Fibroblast of mammary gland (primary cell): ENCODE measurements around the gene STUM.

Experiments
- DNase-seq: peaks from one replicate; pipeline ENCODE4 v3.0.0-alpha.2; 2010; ENCODE audit warnings: low read depth
- H3K4me3 ChIP-seq: 2 replicates; pipeline ENCODE4 v1.5.1; 2011; ENCODE audit warnings: low read depth, mild to moderate bottlenecking, low read length, moderate library complexity; ENCODE audit not compliant: control insufficient read depth
- TF ChIP-seq, protein P1 (sequence below): conservative IDR thresholded peaks from 2 replicates; pipeline ENCODE4 v1.5.1; 2011; ENCODE audit warnings: low read depth, low read length, inconsistent platforms; ENCODE audit not compliant: control insufficient read depth, insufficient read depth

Gene STUM

DNA sequence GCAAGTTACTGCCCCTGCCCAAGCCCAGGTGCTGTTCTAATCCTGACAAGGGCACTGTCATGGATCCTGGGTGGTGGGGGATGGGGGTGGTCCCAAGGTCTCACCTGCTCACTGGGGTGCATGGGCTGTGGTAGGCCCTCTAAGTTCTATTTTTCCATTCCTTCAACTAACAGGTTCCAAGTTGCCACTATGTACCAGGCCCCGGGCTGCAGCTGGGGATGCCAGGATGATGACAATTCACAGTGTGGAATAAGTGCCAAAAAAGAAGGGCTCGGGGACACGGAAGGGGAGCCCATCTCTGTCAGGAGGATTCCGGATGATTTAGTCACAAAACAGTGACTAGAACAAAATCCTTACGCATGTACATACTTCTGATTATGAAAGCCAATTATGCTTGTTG is 76.0 kb downstream of the STUM start:
- no peak overlapping the region for H3K4me3 ChIP-seq
- peak; percentile 38 for DNase-seq
- TF ChIP-seq, protein P1, sequence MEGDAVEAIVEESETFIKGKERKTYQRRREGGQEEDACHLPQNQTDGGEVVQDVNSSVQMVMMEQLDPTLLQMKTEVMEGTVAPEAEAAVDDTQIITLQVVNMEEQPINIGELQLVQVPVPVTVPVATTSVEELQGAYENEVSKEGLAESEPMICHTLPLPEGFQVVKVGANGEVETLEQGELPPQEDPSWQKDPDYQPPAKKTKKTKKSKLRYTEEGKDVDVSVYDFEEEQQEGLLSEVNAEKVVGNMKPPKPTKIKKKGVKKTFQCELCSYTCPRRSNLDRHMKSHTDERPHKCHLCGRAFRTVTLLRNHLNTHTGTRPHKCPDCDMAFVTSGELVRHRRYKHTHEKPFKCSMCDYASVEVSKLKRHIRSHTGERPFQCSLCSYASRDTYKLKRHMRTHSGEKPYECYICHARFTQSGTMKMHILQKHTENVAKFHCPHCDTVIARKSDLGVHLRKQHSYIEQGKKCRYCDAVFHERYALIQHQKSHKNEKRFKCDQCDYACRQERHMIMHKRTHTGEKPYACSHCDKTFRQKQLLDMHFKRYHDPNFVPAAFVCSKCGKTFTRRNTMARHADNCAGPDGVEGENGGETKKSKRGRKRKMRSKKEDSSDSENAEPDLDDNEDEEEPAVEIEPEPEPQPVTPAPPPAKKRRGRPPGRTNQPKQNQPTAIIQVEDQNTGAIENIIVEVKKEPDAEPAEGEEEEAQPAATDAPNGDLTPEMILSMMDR: no peak

DNA sequence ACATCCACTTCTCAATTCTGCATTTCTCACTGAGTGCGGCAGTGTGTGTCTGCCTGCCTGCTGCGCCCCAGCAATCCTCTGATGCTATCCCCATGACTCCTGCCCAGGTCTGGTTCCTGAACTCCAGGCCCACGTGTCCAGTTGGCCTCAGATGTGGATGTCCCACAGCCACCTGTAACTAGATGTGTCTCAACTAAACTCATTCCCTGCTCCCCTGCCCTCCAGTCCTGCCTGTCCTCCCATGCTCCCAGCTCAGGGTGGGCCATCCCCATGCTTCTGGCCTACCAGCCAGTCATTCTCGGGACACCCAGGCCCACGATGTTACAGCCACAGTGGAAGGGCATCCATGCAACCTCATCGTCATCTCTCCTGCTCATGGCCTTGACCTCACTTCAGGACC is 76.8 kb downstream of the STUM start:
- no peak overlapping the region for H3K4me3 ChIP-seq
- TF ChIP-seq, protein P1: no peak
- no peak for DNase-seq

DNA sequence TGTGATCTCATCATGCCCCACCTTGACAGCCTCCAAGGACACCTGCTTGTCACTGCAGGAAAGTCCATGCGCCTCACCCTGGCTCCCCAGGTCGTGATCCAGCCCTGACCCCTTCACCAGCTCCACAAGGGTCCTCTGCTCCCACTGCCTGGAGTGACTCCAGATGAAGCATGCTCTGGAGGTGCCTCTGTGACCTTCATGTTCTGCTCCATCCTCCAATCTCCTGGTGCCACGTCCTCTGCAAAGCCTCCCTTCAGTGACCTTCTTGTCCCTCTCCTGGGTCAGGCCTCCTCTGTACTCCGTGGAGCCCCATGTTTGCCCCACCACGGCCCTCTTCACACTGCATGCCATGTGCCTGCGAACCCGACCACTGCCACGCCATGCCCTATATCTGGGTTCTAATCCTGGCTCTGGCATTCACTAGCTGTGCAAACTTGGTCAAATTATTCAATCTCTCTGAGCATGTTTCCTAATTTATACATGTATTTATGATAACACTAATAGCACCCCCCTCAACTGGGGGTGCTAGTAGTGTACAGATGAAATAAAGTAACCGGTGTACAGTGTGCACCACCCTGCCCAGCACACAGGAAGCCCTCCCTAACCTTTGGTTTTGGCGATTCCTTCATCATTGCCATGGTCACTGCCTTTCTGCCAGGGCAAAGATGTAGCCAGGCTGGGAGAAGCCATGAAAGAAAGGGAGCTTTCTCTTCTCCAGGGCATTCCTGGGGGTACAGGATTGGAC is 77.4 kb downstream of the STUM start:
- TF ChIP-seq, protein P1: no peak
- no peak overlapping the region for H3K4me3 ChIP-seq
- DNase-seq: no peak

DNA sequence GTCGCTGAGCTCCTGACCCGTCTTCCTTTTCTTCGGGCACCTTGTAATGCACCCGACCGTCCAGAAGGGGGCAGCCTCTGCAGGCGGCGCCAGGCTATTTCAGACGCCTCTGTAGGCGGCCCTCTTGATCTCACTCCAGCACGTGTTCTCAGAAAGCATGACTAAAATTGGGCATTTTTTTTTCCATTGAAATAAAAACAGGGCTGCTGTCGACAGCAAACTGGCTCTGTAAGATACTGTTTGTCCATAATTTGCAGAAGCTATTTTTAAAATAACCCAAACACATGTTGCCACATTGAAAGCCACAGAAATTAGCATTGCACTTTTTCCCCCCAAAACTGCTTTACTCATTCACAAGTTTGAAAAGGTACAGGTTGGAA is 78.0 kb downstream of the STUM start:
- peak; percentile 76 for DNase-seq
- TF ChIP-seq, protein P1: peak; percentile 91
- H3K4me3 ChIP-seq: no peak overlapping the region

DNA sequence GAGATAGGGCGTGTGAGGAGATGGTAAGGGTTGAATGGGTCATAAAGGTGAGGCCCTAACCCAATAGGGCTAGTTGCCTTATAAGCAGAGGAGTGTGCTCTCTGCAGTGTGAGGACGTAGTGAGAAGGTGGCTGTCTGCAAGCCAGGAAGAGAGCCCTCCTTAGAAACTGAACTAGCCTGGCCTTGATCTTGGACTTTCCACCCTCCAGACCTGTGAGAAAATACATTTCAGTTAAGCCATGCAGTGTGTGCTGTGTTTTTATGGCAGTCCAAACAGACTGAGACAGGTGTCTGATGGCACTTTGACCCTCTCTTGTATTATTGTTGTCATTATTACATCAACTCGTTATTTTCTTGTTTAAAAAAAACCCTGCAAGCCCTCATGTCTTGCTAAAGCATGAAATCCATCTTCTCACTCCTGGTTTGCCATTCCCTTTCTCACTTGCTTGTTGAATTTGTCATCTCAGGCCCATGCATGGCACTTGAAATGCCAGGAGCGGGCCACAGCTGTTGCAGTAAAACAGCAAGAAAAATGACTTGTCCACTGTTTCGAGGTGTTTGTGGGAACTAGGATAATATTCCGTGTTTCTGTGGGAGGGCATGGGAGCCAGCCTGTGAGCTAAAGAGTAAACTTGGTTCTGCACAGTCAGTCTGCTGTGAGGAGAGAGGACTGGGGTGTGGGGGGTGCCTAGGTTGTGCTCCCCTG is 78.6 kb downstream of the STUM start:
- TF ChIP-seq, protein P1: no peak
- no peak overlapping the region for H3K4me3 ChIP-seq
- DNase-seq: no peak

DNA sequence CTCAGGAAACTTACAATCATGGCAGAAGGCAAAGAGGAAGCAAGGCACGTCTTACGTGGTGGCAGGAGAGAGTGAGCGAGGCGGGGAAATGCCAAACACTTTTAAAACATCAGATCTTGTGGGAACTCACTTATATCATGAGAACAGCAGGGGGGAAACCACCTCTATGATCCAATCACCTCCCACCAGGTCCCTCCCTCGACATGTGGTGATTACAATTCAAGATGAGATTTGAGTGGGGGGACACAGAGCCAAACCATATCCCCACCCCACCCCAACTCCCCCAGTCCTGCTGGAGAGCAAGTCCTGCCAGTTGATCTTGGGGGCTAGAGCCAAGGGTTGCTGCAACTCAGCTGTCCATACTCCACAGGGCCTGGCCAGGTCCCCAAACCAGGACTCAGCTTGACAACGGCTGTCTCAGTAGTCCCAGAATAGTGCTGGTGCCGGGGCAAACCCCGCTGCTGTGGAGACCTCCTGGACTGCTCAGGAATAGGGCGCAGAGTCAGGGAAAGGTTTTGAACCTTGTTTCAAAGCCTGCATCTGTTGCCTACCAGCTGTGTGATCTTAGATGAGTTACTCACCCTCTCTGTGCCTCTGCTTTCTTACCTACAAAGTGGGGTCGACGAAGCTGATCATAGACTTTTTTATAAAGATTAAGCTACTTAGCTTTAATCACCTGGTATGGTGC is 79.5 kb downstream of the STUM start:
- no peak for DNase-seq
- TF ChIP-seq, protein P1: no peak
- H3K4me3 ChIP-seq: no peak overlapping the region
